B cell (primary cell): ENCODE measurements around the gene ZNF148. TPM values are rescaled to one million over a fixed set of nuclear protein-coding genes. Genes with fewer than 3 reads are reported as not detected.

Experiments
- ATAC-seq: fragments of 200-7000 bp; cut with Tn5 transposase; one replicate; pipeline ENCODE4 v1.10.0; 2021; ENCODE audit warnings: low read depth, mild to moderate bottlenecking, moderate number of reproducible peaks, moderate library complexity
- CTCF ChIA-PET: fragments of 350-600 bp; sonication (Branson Sonifier 250); formaldehyde crosslinking; loops from one replicate; lab custom pipeline; 2021; ENCODE audit warnings: antibody characterized with exemption, inconsistent platforms; lab: Charles Lee
- POLR2A ChIA-PET: fragments of 350-600 bp; sonication (Branson Sonifier 250); formaldehyde crosslinking; loops from one replicate; lab custom pipeline; 2021; ENCODE audit warnings: antibody characterized with exemption; lab: Charles Lee
- DNase-seq: peaks from one replicate; pipeline ENCODE4 v3.0.0; 2013
- H2AFZ ChIP-seq: 2 replicates; pipeline ENCODE4 v1.6.1; 2012; ENCODE audit warnings: mild to moderate bottlenecking, low read depth, low read length; ENCODE audit not compliant: insufficient read depth, poor library complexity, severe bottlenecking
- H3K27ac ChIP-seq, 2 donors: 1 replicate in 1 of 2; 2 replicates in 1 of 2; pipeline ENCODE4 v1.5.1; 2012 to 2013; ENCODE audit warnings: low read length in 2 of 2, mild to moderate bottlenecking in 2 of 2, moderate library complexity in 1 of 2
- H3K27me3 ChIP-seq, 4 experiments: fragments of 200-600 bp in 1 of 4; sonication (generic) in 1 of 4; replicated peaks in 1 of 4; 1 replicate in 2 of 4; 2 replicates in 2 of 4; pipeline versions ENCODE4 v1.6.1 to v1.7.0; 2013 to 2016; ENCODE audit warnings: low read length in 3 of 4, mild to moderate bottlenecking in 2 of 4, mixed read lengths in 1 of 4, moderate library complexity in 1 of 4; ENCODE audit not compliant: insufficient read depth in 4 of 4, control insufficient read depth in 3 of 4; ENCODE audit errors: control extremely low read depth in 1 of 4
- H3K36me3 ChIP-seq, 2 experiments: replicated peaks in 1 of 2; 1 replicate in 1 of 2; 2 replicates in 1 of 2; pipeline versions ENCODE4 v1.6.1 to v1.7.1; 2013; ENCODE audit warnings: low read length in 1 of 2; ENCODE audit not compliant: insufficient read depth in 2 of 2, control insufficient read depth in 1 of 2; ENCODE audit errors: control extremely low read depth in 1 of 2, extremely low read depth in 1 of 2
- H3K4me1 ChIP-seq, 2 donors: fragments of 200-600 bp in 1 of 2; sonication (generic) in 1 of 2; 1 replicate in 1 of 2; 2 replicates in 1 of 2; pipeline versions ENCODE4 v1.5.1 to v1.6.1; 2013 to 2017; ENCODE audit warnings: low read length in 2 of 2; ENCODE audit not compliant: control insufficient read depth in 2 of 2, insufficient read depth in 2 of 2
- H3K4me2 ChIP-seq: replicated peaks from 2 replicates; pipeline ENCODE3; 2012; ENCODE audit warnings: mild to moderate bottlenecking, low read depth, low read length; ENCODE audit not compliant: poor library complexity, severe bottlenecking
- H3K4me3 ChIP-seq, 5 experiments: fragments of 200-600 bp in 1 of 5; sonication (generic) in 1 of 5; 1 replicate in 3 of 5; 2 replicates in 2 of 5; pipeline versions ENCODE4 v1.5.1 to v1.7.0; 2011 to 2016; ENCODE audit warnings: low read length in 4 of 5, mild to moderate bottlenecking in 4 of 5, low read depth in 2 of 5, control low read depth in 1 of 5, moderate library complexity in 1 of 5; ENCODE audit not compliant: insufficient read depth in 1 of 5; ENCODE audit errors: control extremely low read depth in 1 of 5, extremely low read depth in 1 of 5
- H3K79me2 ChIP-seq: fragments of 200-600 bp; sonication (generic); one replicate; pipeline ENCODE4 v1.6.0; 2016; ENCODE audit warnings: low read length; ENCODE audit not compliant: control insufficient read depth, insufficient read depth
- H3K9ac ChIP-seq: fragments of 200-600 bp; sonication (generic); 2 replicates; pipeline ENCODE4 v1.6.1; 2017; ENCODE audit warnings: mild to moderate bottlenecking, low read length, moderate library complexity
- H3K9me3 ChIP-seq, 3 donors: one replicate each; pipeline versions ENCODE4 v1.6.1 to v1.7.1; 2013; ENCODE audit warnings: low read length in 2 of 3; ENCODE audit not compliant: control insufficient read depth in 2 of 3, insufficient read depth in 1 of 3; ENCODE audit errors: control extremely low read depth in 1 of 3
- H4K20me1 ChIP-seq: 2 replicates; pipeline ENCODE4 v1.6.0; 2012; ENCODE audit warnings: mild to moderate bottlenecking, low read length; ENCODE audit not compliant: insufficient read depth, control insufficient read depth, poor library complexity, severe bottlenecking
- H3K27ac Mint-ChIP-seq: one replicate; pipeline ENCODE4 v1.8.0; 2021; ENCODE audit warnings: mixed read lengths
- H3K27me3 Mint-ChIP-seq: one replicate; pipeline ENCODE4 v1.8.0; 2021; ENCODE audit warnings: mixed read lengths
- H3K4me1 Mint-ChIP-seq: one replicate; pipeline ENCODE4 v1.8.0; 2021; ENCODE audit warnings: mixed read lengths
- H3K4me3 Mint-ChIP-seq: one replicate; pipeline ENCODE4 v1.8.0; 2021; ENCODE audit warnings: mixed read lengths
- H3K9me3 Mint-ChIP-seq: one replicate; pipeline ENCODE4 v1.8.0; 2022; ENCODE audit warnings: mixed read lengths; ENCODE audit not compliant: insufficient read depth
- EZH2 ChIP-seq: IDR thresholded peaks from 2 replicates; pipeline ENCODE4 v1.6.1; 2012; ENCODE audit warnings: borderline replicate concordance, low read depth, mild to moderate bottlenecking, moderate library complexity, low read length; ENCODE audit not compliant: insufficient read depth, poor library complexity, severe bottlenecking
- WGBS: methylation state at CpG from one replicate; pipeline ENCODE4 v1.1.5; 2013; ENCODE audit warnings: missing lambda C conversion rate; ENCODE audit not compliant: insufficient coverage; 5-methylcytosine and 5-hydroxymethylcytosine counted together
- intact Hi-C: fragments of 100-400 bp; cut with micrococcal nuclease; formaldehyde crosslinking; loops from one replicate; pipeline ENCODE4 v1.10.0; 2022
- polyA plus RNA-seq: library from polyadenylated mRNA; depleted of rRNA; stranded (reverse); fragments of >200 nt; gene quantifications from 2 replicates; pipeline ENCODE4 v1.2.3, GENCODE V29; 2012
- total RNA-seq, 2 donors: library from RNA; stranded (reverse); fragments of 120-200 nt in 1 of 2; gene quantifications; 1 replicate in 1 of 2; 2 replicates in 1 of 2; pipeline versions ENCODE4 v1.2.3 to v1.2.4, GENCODE V29; 2013 to 2022
- TF ChIP-seq, protein P1 (sequence below): fragments of 200-600 bp; IDR thresholded peaks from one replicate; pipeline ENCODE4 v1.8.0; 2022; ENCODE audit warnings: antibody characterized with exemption, mild to moderate bottlenecking

Gene ZNF148
- total and polyA plus RNA-seq, 2 donors (not counting 1 experiment from before 2014, with no cell fraction given), result 8.1 to 71.5 TPM

- Mint-ChIP-seq H3K4me3 (peak overlapping the region; percentile 4), H3K9me3 (no peaks in the 10 kb centered on the region), H3K4me1 (peaks cover 69% of the 10 kb centered on the region), H3K27me3 (no peaks in the 10 kb centered on the region), H3K27ac (no peak overlapping the region)
- H3K36me3 ChIP-seq, result no peaks in the 10 kb centered on the region
- ChIA-PET POLR2A (no interaction called here), CTCF (no interaction called here)
- H3K4me3 ChIP-seq, result no peak overlapping the region
- H3K9ac ChIP-seq, result no peak overlapping the region
- H2AFZ ChIP-seq, result no peak overlapping the region
- peaks cover 99% of the 10 kb centered on the region for H3K79me2 ChIP-seq
- H3K4me2 ChIP-seq, result no peak overlapping the region
- no peak for DNase-seq
- TF ChIP-seq EZH2, result no peak
- TF ChIP-seq, protein P1, sequence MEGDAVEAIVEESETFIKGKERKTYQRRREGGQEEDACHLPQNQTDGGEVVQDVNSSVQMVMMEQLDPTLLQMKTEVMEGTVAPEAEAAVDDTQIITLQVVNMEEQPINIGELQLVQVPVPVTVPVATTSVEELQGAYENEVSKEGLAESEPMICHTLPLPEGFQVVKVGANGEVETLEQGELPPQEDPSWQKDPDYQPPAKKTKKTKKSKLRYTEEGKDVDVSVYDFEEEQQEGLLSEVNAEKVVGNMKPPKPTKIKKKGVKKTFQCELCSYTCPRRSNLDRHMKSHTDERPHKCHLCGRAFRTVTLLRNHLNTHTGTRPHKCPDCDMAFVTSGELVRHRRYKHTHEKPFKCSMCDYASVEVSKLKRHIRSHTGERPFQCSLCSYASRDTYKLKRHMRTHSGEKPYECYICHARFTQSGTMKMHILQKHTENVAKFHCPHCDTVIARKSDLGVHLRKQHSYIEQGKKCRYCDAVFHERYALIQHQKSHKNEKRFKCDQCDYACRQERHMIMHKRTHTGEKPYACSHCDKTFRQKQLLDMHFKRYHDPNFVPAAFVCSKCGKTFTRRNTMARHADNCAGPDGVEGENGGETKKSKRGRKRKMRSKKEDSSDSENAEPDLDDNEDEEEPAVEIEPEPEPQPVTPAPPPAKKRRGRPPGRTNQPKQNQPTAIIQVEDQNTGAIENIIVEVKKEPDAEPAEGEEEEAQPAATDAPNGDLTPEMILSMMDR, result no peak
- H4K20me1 ChIP-seq, result peaks cover 87% of the 10 kb centered on the region
- H3K9me3 ChIP-seq, result peaks cover 0 to 2% (median 2%) of the 10 kb centered on the region in 3 donors
- H3K27ac ChIP-seq, result no peak overlapping the region
- H3K4me1 ChIP-seq, result peaks cover 42 to 61% of the 10 kb centered on the region in 2 donors
- intact Hi-C loops, result no loop called here
- H3K27me3 ChIP-seq, result no peaks in the 10 kb centered on the region
- no peak for ATAC-seq
Observed at GRCh38 chr3:125353128-125353527, 22.0 kb downstream of the ZNF148 start.

- Histone ChIP-seq H3K4me3 (no peak overlapping the region), H3K27ac (peak overlapping the region in 1 of 2 donors; percentile 58), H3K27me3 (no peaks in the 10 kb centered on the region), H3K4me1 (peaks cover 37 to 55% of the 10 kb centered on the region in 2 donors), H3K79me2 (peaks cover 99% of the 10 kb centered on the region), H3K4me2 (peak overlapping the region; percentile 42), H3K9me3 (peaks cover 0 to 5% (median 2%) of the 10 kb centered on the region in 3 donors), H2AFZ (no peak overlapping the region), H3K36me3 (peaks cover 0 to 2% of the 10 kb centered on the region in 2 experiments), H3K9ac (no peak overlapping the region), H4K20me1 (peaks cover 90% of the 10 kb centered on the region)
- Mint-ChIP-seq H3K9me3 (no peaks in the 10 kb centered on the region), H3K27ac (peak overlapping the region; percentile 4), H3K27me3 (no peaks in the 10 kb centered on the region), H3K4me3 (peak overlapping the region; percentile 13), H3K4me1 (peaks cover 70% of the 10 kb centered on the region)
- ATAC-seq, result no peak
- no peak for TF ChIP-seq EZH2
- TF ChIP-seq, protein P1, result no peak
- ChIA-PET POLR2A (interaction anchor here (0.9 kb wide), 1 partner anchor 22 kb away, joined by 7 read pairs; no protein-coding TSS in a partner anchor), CTCF (no interaction called here)
- WGBS, result 100% methylated on average over 1 of the region's 2 CpGs
- no peak for DNase-seq
- intact Hi-C loops, result no loop called here
Observed at GRCh38 chr3:125351814-125352456, 23.2 kb downstream of the ZNF148 start.
